ENCODE data around the gene ADGRA1.
A peak's percentile ranks its signal among the peaks of the same experiment; 100 is the strongest.

The ADGRA1 gene

DNA sequence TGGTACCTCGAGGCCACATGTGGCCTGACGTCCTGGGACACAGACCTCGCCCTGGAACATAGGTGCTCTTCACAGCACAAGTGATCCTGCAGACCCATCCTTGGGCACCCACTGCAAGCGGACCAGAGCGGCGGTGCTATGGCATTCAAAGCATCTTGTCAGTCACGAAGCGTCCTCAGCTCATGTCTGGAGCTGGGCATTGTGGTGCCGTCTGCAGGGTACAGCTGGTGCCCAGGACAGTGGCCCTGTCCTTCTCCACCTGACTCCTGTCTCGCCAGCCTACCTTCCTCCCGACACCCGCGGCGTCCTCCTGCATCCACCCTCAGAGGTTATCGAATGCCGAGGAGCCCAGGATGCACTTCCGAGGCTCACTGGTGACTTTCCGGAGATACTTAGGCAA lies 26.5 kb downstream of the ADGRA1 start:
- H3K4me1 ChIP-seq (ENCODE audit: insufficient read depth, poor library complexity, severe bottlenecking), result no peaks in the 10 kb centered on the region
- no peaks in the 10 kb centered on the region for H3K27me3 ChIP-seq (ENCODE audit: insufficient read depth, poor library complexity, severe bottlenecking)
- no peak for TF ChIP-seq CTCF (IDR thresholded peaks at IDR 0.05; ENCODE audit: poor library complexity, severe bottlenecking)
- H3K9me3 ChIP-seq (ENCODE audit: severe bottlenecking), result no peaks in the 10 kb centered on the region
- no peak for DNase-seq (ENCODE audit: low spot score)
- no peak for ATAC-seq (ENCODE audit: low read depth)
- H3K27ac ChIP-seq (ENCODE audit: poor library complexity, severe bottlenecking), result no peak overlapping the region
- H3K36me3 ChIP-seq (ENCODE audit: low read depth), result no peaks in the 10 kb centered on the region
- H3K4me3 ChIP-seq (ENCODE audit: severe bottlenecking), result no peak overlapping the region

- Histone ChIP-seq H3K9me3 (ENCODE audit: severe bottlenecking) (no peaks in the 10 kb centered on the region), H3K4me1 (ENCODE audit: insufficient read depth, poor library complexity, severe bottlenecking) (no peaks in the 10 kb centered on the region), H3K36me3 (ENCODE audit: low read depth) (no peaks in the 10 kb centered on the region), H3K4me3 (ENCODE audit: severe bottlenecking) (no peak overlapping the region), H3K27me3 (ENCODE audit: insufficient read depth, poor library complexity, severe bottlenecking) (no peaks in the 10 kb centered on the region), H3K27ac (ENCODE audit: poor library complexity, severe bottlenecking) (no peak overlapping the region)
- ATAC-seq (ENCODE audit: low read depth) (no peak), DNase-seq (ENCODE audit: low spot score) (no peak)
- TF ChIP-seq CTCF (IDR thresholded peaks at IDR 0.05; ENCODE audit: poor library complexity, severe bottlenecking), result no peak
Observed at GRCh38 chr10:133114726-133115452, 27.2 kb downstream of the ADGRA1 start.

DNA sequence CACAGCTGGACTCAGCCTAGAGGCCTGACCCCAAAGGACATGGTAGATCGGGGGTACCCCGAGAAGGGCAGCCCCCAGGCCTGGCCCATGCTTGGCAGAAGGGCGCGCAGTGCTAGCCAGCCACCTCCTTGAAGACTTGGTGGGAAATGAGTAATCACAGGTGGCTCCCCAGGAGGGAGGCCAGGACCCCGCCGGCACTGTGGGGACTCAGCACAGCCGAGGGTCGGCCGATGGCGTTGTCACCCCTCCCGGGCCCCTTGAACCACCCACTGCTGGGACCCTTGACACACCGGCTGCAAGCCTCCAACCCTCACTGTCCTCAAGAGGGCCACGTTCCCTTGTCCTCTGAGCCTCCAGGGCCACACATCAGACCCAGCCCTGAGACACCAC lies 27.7 kb downstream of the ADGRA1 start:
- H3K27me3 ChIP-seq (ENCODE audit: insufficient read depth, poor library complexity, severe bottlenecking), result no peaks in the 10 kb centered on the region
- no peak for TF ChIP-seq CTCF (IDR thresholded peaks at IDR 0.05; ENCODE audit: poor library complexity, severe bottlenecking)
- DNase-seq (ENCODE audit: low spot score) (no peak), ATAC-seq (ENCODE audit: low read depth) (0 out of 3 replicates have a peak, but pooled peaks have one; percentile 36)
- H3K36me3 ChIP-seq (ENCODE audit: low read depth), result no peaks in the 10 kb centered on the region
- no peak overlapping the region for H3K4me3 ChIP-seq (ENCODE audit: severe bottlenecking)
- no peaks in the 10 kb centered on the region for H3K4me1 ChIP-seq (ENCODE audit: insufficient read depth, poor library complexity, severe bottlenecking)
- H3K9me3 ChIP-seq (ENCODE audit: severe bottlenecking), result no peaks in the 10 kb centered on the region
- H3K27ac ChIP-seq (ENCODE audit: poor library complexity, severe bottlenecking), result no peak overlapping the region

- Histone ChIP-seq H3K36me3 (ENCODE audit: low read depth) (no peaks in the 10 kb centered on the region), H3K27me3 (ENCODE audit: insufficient read depth, poor library complexity, severe bottlenecking) (no peaks in the 10 kb centered on the region), H3K4me3 (ENCODE audit: severe bottlenecking) (no peak overlapping the region), H3K4me1 (ENCODE audit: insufficient read depth, poor library complexity, severe bottlenecking) (no peaks in the 10 kb centered on the region), H3K27ac (ENCODE audit: poor library complexity, severe bottlenecking) (no peak overlapping the region), H3K9me3 (ENCODE audit: severe bottlenecking) (no peaks in the 10 kb centered on the region)
- no peak for DNase-seq (ENCODE audit: low spot score)
- ATAC-seq (ENCODE audit: low read depth), result no peak
- TF ChIP-seq CTCF (IDR thresholded peaks at IDR 0.05; ENCODE audit: poor library complexity, severe bottlenecking), result no peak
Observed at GRCh38 chr10:133115976-133116375, 28.3 kb downstream of the ADGRA1 start.

- TF ChIP-seq CTCF (IDR thresholded peaks at IDR 0.05; ENCODE audit: poor library complexity, severe bottlenecking), result no peak
- Histone ChIP-seq H3K36me3 (ENCODE audit: low read depth) (no peaks in the 10 kb centered on the region), H3K4me3 (ENCODE audit: severe bottlenecking) (no peak overlapping the region)
Observed at GRCh38 chr10:133116455-133116854, 28.7 kb downstream of the ADGRA1 start.

More at GRCh38 chr10:133116455-133116854, 28.7 kb downstream of the ADGRA1 start:
- Histone ChIP-seq H3K27me3 (ENCODE audit: insufficient read depth, poor library complexity, severe bottlenecking) (no peaks in the 10 kb centered on the region), H3K27ac (ENCODE audit: poor library complexity, severe bottlenecking) (no peak overlapping the region), H3K9me3 (ENCODE audit: severe bottlenecking) (no peaks in the 10 kb centered on the region), H3K4me1 (ENCODE audit: insufficient read depth, poor library complexity, severe bottlenecking) (no peaks in the 10 kb centered on the region)
- ATAC-seq (ENCODE audit: low read depth) (no peak), DNase-seq (ENCODE audit: low spot score) (no peak)
